Measurements from ENCODE around the gene HMX1. TPM values are rescaled to one million over a fixed set of nuclear protein-coding genes. Genes with fewer than 3 reads are reported as not detected.

The HMX1 gene
- total RNA-seq, 2 experiments from 2014 or later = not detected

GRCh38 chr4:8836664-8837171 lies 34.9 kb downstream of the HMX1 start:
- CTCF ChIA-PET = no interaction called here
- peaks cover 2% of the 10 kb centered on the region for H3K9me3 Mint-ChIP-seq

GRCh38 chr4:8835521-8836365 lies 35.9 kb downstream of the HMX1 start:
- intact Hi-C loops (cut with DNase I, micrococcal nuclease) = no loop called here
- Histone ChIP-seq H3K36me3 (ENCODE audit: insufficient read depth, low read length) (no peaks in the 10 kb centered on the region), H3K27ac (ENCODE audit: low read depth in 1 of 2, low read length in 2 of 2) (no peak overlapping the region), H3K4me3 (ENCODE audit: low read length) (no peak overlapping the region), H3K9me3 (ENCODE audit: control insufficient read depth in 1 of 2, insufficient read depth in 1 of 2, low read length in 2 of 2) (peaks cover 0 to 14% of the 10 kb centered on the region in 2 experiments), H3K4me1 (ENCODE audit: insufficient read depth, low read length) (no peaks in the 10 kb centered on the region), H3K27me3 (ENCODE audit: control insufficient read depth in 1 of 2, insufficient read depth in 2 of 2, low read length in 2 of 2) (no peaks in the 10 kb centered on the region)
- H3K27ac Mint-ChIP-seq = no peak overlapping the region
- no peak for ATAC-seq (ENCODE audit: poor library complexity)
- no peak overlapping the region for H3K4me3 Mint-ChIP-seq
- H3K9me3 Mint-ChIP-seq = peaks cover 2% of the 10 kb centered on the region
- ChIA-PET POLR2A (no interaction called here), CTCF (no interaction called here)
- peaks cover 6% of the 10 kb centered on the region for H3K27me3 Mint-ChIP-seq
- DNase-seq = no peak
- no peak for TF ChIP-seq CTCF (IDR thresholded peaks at IDR 0.05)
- no peaks in the 10 kb centered on the region for H3K36me3 Mint-ChIP-seq (ENCODE audit: low read depth)
- no peaks in the 10 kb centered on the region for H3K4me1 Mint-ChIP-seq (ENCODE audit: low read depth)

More at GRCh38 chr4:8836664-8837171, 34.9 kb downstream of the HMX1 start:
- DNase-seq (no peak), ATAC-seq (ENCODE audit: poor library complexity) (no peak)
- intact Hi-C loops (cut with DNase I, micrococcal nuclease) = no loop called here
- H3K4me1 Mint-ChIP-seq (ENCODE audit: low read depth) = no peaks in the 10 kb centered on the region
- no peak overlapping the region for H3K27ac Mint-ChIP-seq
- H3K27me3 Mint-ChIP-seq = peaks cover 6% of the 10 kb centered on the region
- H3K36me3 Mint-ChIP-seq (ENCODE audit: low read depth) = no peaks in the 10 kb centered on the region
- no peak overlapping the region for H3K4me3 ChIP-seq (ENCODE audit: low read length)
- POLR2A ChIA-PET = no interaction called here
- no peak for TF ChIP-seq CTCF (IDR thresholded peaks at IDR 0.05)
- H3K36me3 ChIP-seq (ENCODE audit: insufficient read depth, low read length) = no peaks in the 10 kb centered on the region
- no peak overlapping the region for H3K4me3 Mint-ChIP-seq
- no peaks in the 10 kb centered on the region for H3K4me1 ChIP-seq (ENCODE audit: insufficient read depth, low read length)
- no peaks in the 10 kb centered on the region for H3K27me3 ChIP-seq (ENCODE audit: control insufficient read depth in 1 of 2, insufficient read depth in 2 of 2, low read length in 2 of 2)
- H3K27ac ChIP-seq (ENCODE audit: low read depth in 1 of 2, low read length in 2 of 2) = no peak overlapping the region
- H3K9me3 ChIP-seq (ENCODE audit: control insufficient read depth in 1 of 2, insufficient read depth in 1 of 2, low read length in 2 of 2) = peaks cover 0 to 20% of the 10 kb centered on the region in 2 experiments

- POLR2A ChIA-PET = no interaction called here
- no peak overlapping the region for H3K4me3 Mint-ChIP-seq
- peaks cover 2% of the 10 kb centered on the region for H3K9me3 Mint-ChIP-seq
- no peak overlapping the region for H3K27ac Mint-ChIP-seq
- ATAC-seq (ENCODE audit: poor library complexity) = no peak
- intact Hi-C loops (cut with DNase I, micrococcal nuclease) = no loop called here
- peaks cover 6% of the 10 kb centered on the region for H3K27me3 Mint-ChIP-seq
- no peaks in the 10 kb centered on the region for H3K4me1 Mint-ChIP-seq (ENCODE audit: low read depth)
- no peaks in the 10 kb centered on the region for H3K27me3 ChIP-seq (ENCODE audit: control insufficient read depth in 1 of 2, insufficient read depth in 2 of 2, low read length in 2 of 2)
- no peak for DNase-seq
- no peaks in the 10 kb centered on the region for H3K4me1 ChIP-seq (ENCODE audit: insufficient read depth, low read length)
- H3K27ac ChIP-seq (ENCODE audit: low read depth in 1 of 2, low read length in 2 of 2) = no peak overlapping the region
- H3K36me3 ChIP-seq (ENCODE audit: insufficient read depth, low read length) = no peaks in the 10 kb centered on the region
- peaks cover 0 to 10% of the 10 kb centered on the region in 2 experiments for H3K9me3 ChIP-seq (ENCODE audit: control insufficient read depth in 1 of 2, insufficient read depth in 1 of 2, low read length in 2 of 2)
- no peaks in the 10 kb centered on the region for H3K36me3 Mint-ChIP-seq (ENCODE audit: low read depth)
- no peak overlapping the region for H3K4me3 ChIP-seq (ENCODE audit: low read length)
- TF ChIP-seq CTCF (IDR thresholded peaks at IDR 0.05) = no peak
- CTCF ChIA-PET = no interaction called here
Measured at GRCh38 chr4:8834681-8835220, 36.9 kb downstream of the HMX1 start.
